ENCODE data around the gene NBEAL2. TPM values are rescaled to one million over a fixed set of nuclear protein-coding genes. Genes with fewer than 3 reads are reported as not detected.

NBEAL2 gene
- total RNA-seq, 1 experiment from 2014 or later, result 60.5 TPM

DNA sequence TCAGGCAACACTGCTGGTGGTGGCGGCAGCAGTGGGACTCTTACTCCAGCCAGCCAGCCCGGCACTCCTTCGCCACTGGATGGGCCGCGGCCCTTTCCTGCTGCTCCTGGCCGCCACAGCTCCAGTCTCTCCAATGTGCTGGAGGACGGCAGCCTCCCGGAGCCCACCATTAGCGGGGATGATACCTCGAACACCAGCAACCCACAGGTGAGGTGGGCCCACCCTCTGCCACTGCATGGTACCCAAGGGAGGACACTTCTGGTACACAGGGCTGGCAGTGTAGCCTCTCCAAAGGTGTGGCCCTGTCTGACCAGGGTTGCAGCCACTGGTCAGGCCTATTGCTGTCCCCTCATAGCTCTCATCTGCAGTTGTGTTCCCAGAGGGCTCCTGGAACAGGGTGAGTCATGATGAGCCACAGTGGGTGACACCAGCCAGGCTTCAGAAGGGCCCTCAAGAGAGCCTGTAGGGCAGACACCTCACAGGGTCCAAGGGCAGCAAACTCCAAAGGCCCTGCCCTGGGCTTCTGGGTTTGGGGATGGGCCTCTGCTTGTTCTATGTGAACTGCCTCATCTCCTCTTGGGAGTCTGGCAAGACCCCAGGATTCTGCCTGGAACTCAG is 20.8 kb downstream of the NBEAL2 start:
- Histone ChIP-seq H3K9ac (ENCODE audit: low read length) (no peak overlapping the region), H3K9me3 (ENCODE audit: low read length) (no peaks in the 10 kb centered on the region), H3K4me3 (ENCODE audit: low read length) (no peak overlapping the region), H3K79me2 (ENCODE audit: low read length) (no peaks in the 10 kb centered on the region), H3K4me2 (ENCODE audit: low read depth, low read length, poor library complexity, severe bottlenecking) (no peak overlapping the region), H3K27me3 (ENCODE audit: low read length) (no peaks in the 10 kb centered on the region), H2AFZ (ENCODE audit: low read length) (no peak overlapping the region), H3K27ac (ENCODE audit: low read length) (no peak overlapping the region), H3K4me1 (ENCODE audit: low read length) (peaks cover 13% of the 10 kb centered on the region), H3K9me2 (replicated peaks; ENCODE audit: insufficient read depth, low read length) (no peaks in the 10 kb centered on the region), H4K20me1 (ENCODE audit: insufficient read depth, low read depth, low read length) (no peaks in the 10 kb centered on the region), H3K36me3 (ENCODE audit: insufficient read depth, low read length) (peaks cover 22% of the 10 kb centered on the region)
- DNase-seq, result no peak

DNA sequence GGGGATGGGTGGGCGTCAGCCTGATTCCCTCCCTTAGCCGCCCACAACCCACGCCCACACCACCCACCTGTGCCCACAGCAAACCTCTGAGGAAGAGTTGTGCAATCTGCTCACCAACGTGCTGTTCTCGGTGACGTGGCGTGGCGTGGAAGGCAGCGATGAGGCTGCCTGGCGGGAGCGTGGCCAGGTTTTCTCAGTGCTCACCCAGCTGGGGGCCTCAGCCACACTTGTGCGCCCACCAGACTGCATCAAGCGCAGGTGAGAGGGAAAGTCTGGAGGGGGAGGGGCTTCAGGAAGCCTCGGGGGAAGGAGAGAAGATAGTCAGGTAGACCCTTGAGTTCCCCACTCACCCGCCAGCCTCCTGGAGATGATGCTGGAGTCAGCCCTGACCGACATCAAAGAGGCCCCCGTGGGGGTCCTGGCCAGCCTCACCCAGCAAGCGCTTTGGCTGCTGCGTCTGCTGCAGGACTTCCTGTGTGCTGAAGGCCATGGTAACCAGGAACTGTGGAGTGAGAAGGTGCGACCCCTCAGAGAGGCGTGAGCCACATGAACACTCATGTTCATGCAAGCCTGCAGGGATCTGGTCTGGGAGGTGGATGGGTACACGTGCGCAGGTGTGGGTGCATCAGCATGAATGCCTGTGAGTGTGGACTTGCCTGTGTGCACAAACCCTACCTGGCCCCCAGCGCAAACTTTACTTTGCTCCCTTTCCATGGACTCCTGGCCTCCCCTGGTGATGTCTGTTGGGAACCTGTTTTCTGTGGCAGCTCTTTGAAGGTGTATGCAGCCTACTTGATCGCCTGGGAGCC is 21.7 kb downstream of the NBEAL2 start:
- Histone ChIP-seq H3K27ac (ENCODE audit: low read length) (no peak overlapping the region), H2AFZ (ENCODE audit: low read length) (no peak overlapping the region), H3K79me2 (ENCODE audit: low read length) (no peaks in the 10 kb centered on the region), H3K9me2 (replicated peaks; ENCODE audit: insufficient read depth, low read length) (no peaks in the 10 kb centered on the region), H3K9me3 (ENCODE audit: low read length) (no peaks in the 10 kb centered on the region), H4K20me1 (ENCODE audit: insufficient read depth, low read depth, low read length) (0 out of 2 replicates have a peak, but pooled peaks cover 4% of the 10 kb centered on the region), H3K4me1 (ENCODE audit: low read length) (peaks cover 13% of the 10 kb centered on the region), H3K4me2 (ENCODE audit: low read depth, low read length, poor library complexity, severe bottlenecking) (no peak overlapping the region), H3K4me3 (ENCODE audit: low read length) (no peak overlapping the region), H3K9ac (ENCODE audit: low read length) (no peak overlapping the region), H3K36me3 (ENCODE audit: insufficient read depth, low read length) (peaks cover 24% of the 10 kb centered on the region), H3K27me3 (ENCODE audit: low read length) (no peaks in the 10 kb centered on the region)
- no peak for DNase-seq

DNA sequence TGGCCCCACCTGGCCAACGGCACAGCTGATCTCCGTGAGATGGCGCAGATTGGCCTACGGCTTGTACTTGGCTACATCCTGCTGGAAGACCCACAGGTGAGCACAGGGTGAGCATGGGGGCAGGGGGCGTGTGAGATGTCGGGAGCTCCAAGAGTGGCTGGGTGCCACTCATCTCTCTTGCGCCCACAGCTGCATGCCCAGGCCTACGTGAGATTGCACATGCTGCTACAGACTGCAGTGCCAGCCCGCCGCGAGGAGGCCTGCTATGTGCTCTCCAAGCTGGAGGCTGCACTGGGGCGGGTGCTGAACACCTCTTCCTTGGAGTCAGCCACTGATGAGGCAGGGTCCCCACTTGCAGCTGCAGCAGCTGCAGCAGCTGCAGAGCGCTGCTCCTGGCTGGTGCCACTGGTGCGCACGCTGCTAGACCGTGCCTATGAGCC is 22.3 kb downstream of the NBEAL2 start:
- no peak overlapping the region for H3K4me2 ChIP-seq (ENCODE audit: low read depth, low read length, poor library complexity, severe bottlenecking)
- no peaks in the 10 kb centered on the region for H3K79me2 ChIP-seq (ENCODE audit: low read length)
- H3K4me1 ChIP-seq (ENCODE audit: low read length), result peaks cover 11% of the 10 kb centered on the region
- H3K27ac ChIP-seq (ENCODE audit: low read length), result no peak overlapping the region
- no peak overlapping the region for H2AFZ ChIP-seq (ENCODE audit: low read length)
- H3K9me3 ChIP-seq (ENCODE audit: low read length), result no peaks in the 10 kb centered on the region
- no peak for DNase-seq
- no peaks in the 10 kb centered on the region for H3K9me2 ChIP-seq (replicated peaks; ENCODE audit: insufficient read depth, low read length)
- H3K36me3 ChIP-seq (ENCODE audit: insufficient read depth, low read length), result peaks cover 24% of the 10 kb centered on the region
- no peak overlapping the region for H3K9ac ChIP-seq (ENCODE audit: low read length)
- 0 out of 2 replicates have a peak, but pooled peaks cover 6% of the 10 kb centered on the region for H4K20me1 ChIP-seq (ENCODE audit: insufficient read depth, low read depth, low read length)
- H3K27me3 ChIP-seq (ENCODE audit: low read length), result no peaks in the 10 kb centered on the region
- no peak overlapping the region for H3K4me3 ChIP-seq (ENCODE audit: low read length)

DNA sequence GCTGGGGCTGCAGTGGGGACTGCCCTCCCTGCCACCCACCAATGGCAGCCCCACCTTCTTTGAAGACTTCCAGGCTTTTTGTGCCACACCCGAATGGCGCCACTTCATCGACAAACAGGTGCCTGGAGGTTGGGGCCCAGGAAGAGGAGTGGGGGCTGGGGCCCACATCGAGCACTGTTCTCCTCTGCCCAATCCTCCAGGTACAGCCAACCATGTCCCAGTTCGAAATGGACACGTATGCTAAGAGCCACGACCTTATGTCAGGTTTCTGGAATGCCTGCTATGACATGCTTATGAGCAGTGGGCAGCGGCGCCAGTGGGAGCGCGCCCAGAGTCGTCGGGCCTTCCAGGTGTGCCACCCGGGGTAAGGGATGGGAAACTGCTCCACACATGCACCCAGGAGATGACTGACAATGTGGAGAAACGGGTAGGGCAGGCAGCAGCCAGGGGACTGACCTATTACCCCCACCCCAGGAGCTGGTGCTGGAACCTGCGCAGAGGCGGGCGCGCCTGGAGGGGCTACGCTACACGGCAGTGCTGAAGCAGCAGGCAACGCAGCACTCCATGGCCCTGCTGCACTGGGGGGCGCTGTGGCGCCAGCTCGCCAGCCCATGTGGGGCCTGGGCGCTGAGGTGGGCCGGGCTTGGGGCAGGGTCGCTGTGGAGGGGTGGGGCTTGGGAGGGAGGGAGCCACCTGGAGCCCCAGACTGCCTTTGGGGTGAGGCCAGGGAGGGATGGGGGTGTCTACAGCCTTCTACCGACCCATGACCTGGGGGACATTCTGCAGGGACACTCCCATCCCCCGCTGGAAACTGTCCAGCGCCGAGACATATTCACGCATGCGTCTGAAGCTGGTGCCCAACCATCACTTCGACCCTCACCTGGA is 22.9 kb downstream of the NBEAL2 start:
- Histone ChIP-seq H3K9ac (ENCODE audit: low read length) (no peak overlapping the region), H3K4me2 (ENCODE audit: low read depth, low read length, poor library complexity, severe bottlenecking) (no peak overlapping the region), H3K27me3 (ENCODE audit: low read length) (no peaks in the 10 kb centered on the region), H2AFZ (ENCODE audit: low read length) (no peak overlapping the region), H3K79me2 (ENCODE audit: low read length) (no peaks in the 10 kb centered on the region), H4K20me1 (ENCODE audit: insufficient read depth, low read depth, low read length) (0 out of 2 replicates have a peak, but pooled peaks cover 6% of the 10 kb centered on the region), H3K9me3 (ENCODE audit: low read length) (no peaks in the 10 kb centered on the region), H3K9me2 (replicated peaks; ENCODE audit: insufficient read depth, low read length) (no peaks in the 10 kb centered on the region), H3K27ac (ENCODE audit: low read length) (no peak overlapping the region), H3K4me1 (ENCODE audit: low read length) (peaks cover 9% of the 10 kb centered on the region), H3K36me3 (ENCODE audit: insufficient read depth, low read length) (peaks cover 24% of the 10 kb centered on the region), H3K4me3 (ENCODE audit: low read length) (no peak overlapping the region)
- no peak for DNase-seq

DNA sequence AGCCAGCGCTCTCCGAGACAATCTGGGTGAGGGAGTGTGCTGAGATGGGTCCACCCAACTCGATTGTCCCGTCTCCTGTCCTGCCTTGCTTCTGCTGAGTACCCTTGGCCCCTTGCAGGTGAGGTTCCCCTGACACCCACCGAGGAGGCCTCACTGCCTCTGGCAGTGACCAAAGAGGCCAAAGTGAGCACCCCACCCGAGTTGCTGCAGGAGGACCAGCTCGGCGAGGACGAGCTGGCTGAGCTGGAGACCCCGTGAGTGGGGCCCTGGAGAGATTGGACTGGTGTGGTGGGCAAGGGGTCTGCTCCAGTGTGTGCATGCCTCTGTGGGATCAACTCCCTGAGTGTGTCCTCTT is 23.6 kb downstream of the NBEAL2 start:
- no peak overlapping the region for H3K4me2 ChIP-seq (ENCODE audit: low read depth, low read length, poor library complexity, severe bottlenecking)
- no peak overlapping the region for H3K9ac ChIP-seq (ENCODE audit: low read length)
- peaks cover 8% of the 10 kb centered on the region for H3K4me1 ChIP-seq (ENCODE audit: low read length)
- H3K27me3 ChIP-seq (ENCODE audit: low read length), result no peaks in the 10 kb centered on the region
- no peaks in the 10 kb centered on the region for H3K9me3 ChIP-seq (ENCODE audit: low read length)
- H3K36me3 ChIP-seq (ENCODE audit: insufficient read depth, low read length), result peaks cover 24% of the 10 kb centered on the region
- 0 out of 2 replicates have a peak, but pooled peaks cover 6% of the 10 kb centered on the region for H4K20me1 ChIP-seq (ENCODE audit: insufficient read depth, low read depth, low read length)
- no peaks in the 10 kb centered on the region for H3K79me2 ChIP-seq (ENCODE audit: low read length)
- H2AFZ ChIP-seq (ENCODE audit: low read length), result no peak overlapping the region
- no peak overlapping the region for H3K27ac ChIP-seq (ENCODE audit: low read length)
- no peak overlapping the region for H3K4me3 ChIP-seq (ENCODE audit: low read length)
- no peaks in the 10 kb centered on the region for H3K9me2 ChIP-seq (replicated peaks; ENCODE audit: insufficient read depth, low read length)
- DNase-seq, result no peak

DNA sequence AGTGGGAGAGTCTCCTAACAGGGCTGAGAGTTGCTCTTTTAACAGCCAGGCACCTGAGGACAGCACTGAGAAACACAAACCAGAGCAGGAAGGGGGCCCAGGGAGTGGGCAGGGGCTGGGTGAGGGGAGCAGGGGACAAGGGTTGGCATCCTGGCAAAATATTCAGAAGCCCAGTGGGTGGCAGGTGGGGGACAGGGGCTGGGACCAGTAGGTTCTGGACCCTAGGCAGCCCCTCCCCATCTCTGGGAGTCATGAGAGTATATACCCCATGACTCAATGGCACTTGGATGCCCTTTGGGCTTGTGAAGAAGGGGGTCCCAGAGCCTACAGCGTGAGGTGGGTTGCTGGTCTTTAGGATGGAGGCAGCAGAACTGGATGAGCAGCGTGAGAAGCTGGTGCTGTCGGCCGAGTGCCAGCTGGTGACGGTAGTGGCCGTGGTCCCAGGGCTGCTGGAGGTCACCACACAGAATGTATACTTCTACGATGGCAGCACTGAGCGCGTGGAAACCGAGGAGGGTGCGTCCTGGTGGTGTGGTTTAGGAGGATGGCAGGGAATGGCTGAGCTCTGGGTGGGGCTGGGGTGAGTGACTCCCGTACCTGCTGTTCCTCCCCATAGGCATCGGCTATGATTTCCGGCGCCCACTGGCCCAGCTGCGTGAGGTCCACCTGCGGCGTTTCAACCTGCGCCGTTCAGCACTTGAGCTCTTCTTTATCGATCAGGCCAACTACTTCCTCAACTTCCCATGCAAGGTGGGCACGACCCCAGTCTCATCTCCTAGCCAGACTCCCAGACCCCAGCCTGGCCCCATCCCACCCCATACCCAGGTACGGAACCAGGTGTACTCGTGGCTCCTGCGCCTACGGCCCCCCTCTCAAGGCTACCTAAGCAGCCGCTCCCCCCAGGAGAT is 24.2 kb downstream of the NBEAL2 start:
- no peak overlapping the region for H3K4me3 ChIP-seq (ENCODE audit: low read length)
- peaks cover 4% of the 10 kb centered on the region for H3K4me1 ChIP-seq (ENCODE audit: low read length)
- H3K27ac ChIP-seq (ENCODE audit: low read length), result no peak overlapping the region
- H3K9me3 ChIP-seq (ENCODE audit: low read length), result no peaks in the 10 kb centered on the region
- no peaks in the 10 kb centered on the region for H3K9me2 ChIP-seq (replicated peaks; ENCODE audit: insufficient read depth, low read length)
- no peaks in the 10 kb centered on the region for H3K79me2 ChIP-seq (ENCODE audit: low read length)
- H3K4me2 ChIP-seq (ENCODE audit: low read depth, low read length, poor library complexity, severe bottlenecking), result no peak overlapping the region
- DNase-seq, result no peak
- H4K20me1 ChIP-seq (ENCODE audit: insufficient read depth, low read depth, low read length), result 0 out of 2 replicates have a peak, but pooled peaks cover 6% of the 10 kb centered on the region
- H3K9ac ChIP-seq (ENCODE audit: low read length), result no peak overlapping the region
- H3K36me3 ChIP-seq (ENCODE audit: insufficient read depth, low read length), result peaks cover 28% of the 10 kb centered on the region
- no peak overlapping the region for H2AFZ ChIP-seq (ENCODE audit: low read length)
- no peaks in the 10 kb centered on the region for H3K27me3 ChIP-seq (ENCODE audit: low read length)

DNA sequence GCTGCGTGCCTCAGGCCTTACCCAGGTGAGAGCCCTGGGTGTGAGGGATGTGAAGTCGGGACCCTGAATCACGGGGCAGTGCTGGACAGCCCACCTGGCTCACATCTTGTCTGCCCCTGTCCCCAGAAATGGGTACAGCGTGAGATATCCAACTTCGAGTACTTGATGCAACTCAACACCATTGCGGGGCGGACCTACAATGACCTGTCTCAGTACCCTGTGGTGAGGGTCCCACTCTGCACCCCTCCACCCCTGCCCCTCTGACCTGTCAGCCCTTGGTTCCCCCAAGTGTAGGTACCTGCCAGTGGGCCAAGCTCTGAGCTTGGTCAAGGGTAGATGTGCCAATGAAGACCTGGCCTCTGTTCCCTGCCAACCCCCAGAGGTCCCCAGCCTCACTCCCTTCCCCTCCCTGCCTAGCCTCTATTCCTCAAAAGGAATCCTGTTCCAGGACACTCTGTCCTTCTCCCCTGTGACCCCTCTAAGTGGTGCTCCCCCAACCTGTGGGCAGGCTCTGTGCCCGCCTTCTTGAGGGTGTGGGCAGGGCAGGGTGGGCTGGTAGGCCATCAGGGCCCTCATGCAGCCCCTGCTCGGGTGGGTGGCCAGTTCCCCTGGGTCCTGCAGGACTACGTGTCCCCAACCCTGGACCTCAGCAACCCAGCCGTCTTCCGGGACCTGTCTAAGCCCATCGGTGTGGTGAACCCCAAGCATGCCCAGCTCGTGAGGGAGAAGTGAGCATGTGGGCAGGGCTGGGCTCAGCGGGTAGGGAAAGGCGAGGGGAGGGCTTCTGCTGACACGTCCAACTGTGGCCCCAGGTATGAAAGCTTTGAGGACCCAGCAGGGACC is 25.1 kb downstream of the NBEAL2 start:
- Histone ChIP-seq H4K20me1 (ENCODE audit: insufficient read depth, low read depth, low read length) (0 out of 2 replicates have a peak, but pooled peaks cover 6% of the 10 kb centered on the region), H3K4me1 (ENCODE audit: low read length) (peaks cover 4% of the 10 kb centered on the region), H3K36me3 (ENCODE audit: insufficient read depth, low read length) (peaks cover 22% of the 10 kb centered on the region), H3K9ac (ENCODE audit: low read length) (no peak overlapping the region), H3K9me2 (replicated peaks; ENCODE audit: insufficient read depth, low read length) (no peaks in the 10 kb centered on the region), H3K27me3 (ENCODE audit: low read length) (no peaks in the 10 kb centered on the region), H3K9me3 (ENCODE audit: low read length) (no peaks in the 10 kb centered on the region), H3K27ac (ENCODE audit: low read length) (no peak overlapping the region), H3K4me3 (ENCODE audit: low read length) (no peak overlapping the region), H2AFZ (ENCODE audit: low read length) (no peak overlapping the region), H3K79me2 (ENCODE audit: low read length) (no peaks in the 10 kb centered on the region), H3K4me2 (ENCODE audit: low read depth, low read length, poor library complexity, severe bottlenecking) (no peak overlapping the region)
- DNase-seq, result no peak
